IMR-90 (cell line): Measurements from ENCODE around the gene DGLUCY. TPM values are rescaled to one million over a fixed set of nuclear protein-coding genes. Genes with fewer than 3 reads are reported as not detected.

Experiments used
- ATAC-seq: fragments of 200-7000 bp; cut with Tn5 transposase; 2 replicates; pipeline ENCODE4 v1.9.1; 2020; ENCODE audit warnings: low read depth, mild to moderate bottlenecking, moderate library complexity
- BruUV-seq: library from RNA; stranded (reverse); fragments of 400-500 nt; replicated peaks from 2 replicates; lab custom pipeline; 2021; lab: Mats Ljungman, UMichigan
- CTCF ChIA-PET: fragments of 300-600 bp; formaldehyde crosslinking; extraction: SDS; loops from one replicate; lab custom pipeline; 2021; ENCODE audit warnings: antibody characterized with exemption; lab: Yijun Ruan, JAX
- POLR2A ChIA-PET: fragments of 300-600 bp; sonication (Branson Sonifier 250); formaldehyde crosslinking; loops from one replicate; lab custom pipeline; 2022; ENCODE audit warnings: antibody characterized with exemption; ENCODE audit not compliant: unreplicated experiment; lab: Charles Lee
- DNase-seq: peaks from one replicate; pipeline ENCODE4 v3.0.0; 2013
- H2AFZ ChIP-seq: replicated peaks from 2 replicates; pipeline ENCODE3; 2013; ENCODE audit warnings: low read length, mild to moderate bottlenecking; ENCODE audit not compliant: poor library complexity
- H2AK5ac ChIP-seq: 2 replicates; pipeline ENCODE4 v1.6.1; 2013; ENCODE audit warnings: low read depth, low read length, inconsistent platforms
- H2AK9ac ChIP-seq: replicated peaks from 2 replicates; pipeline ENCODE3; 2013; ENCODE audit warnings: mild to moderate bottlenecking, low read depth, low read length, moderate library complexity; ENCODE audit not compliant: poor library complexity
- H2BK120ac ChIP-seq: 2 replicates; pipeline ENCODE4 v1.6.1; 2013; ENCODE audit warnings: low read depth, low read length, inconsistent platforms
- H2BK15ac ChIP-seq: 3 replicates; pipeline ENCODE4 v1.6.1; 2013; ENCODE audit warnings: low read depth, low read length, inconsistent platforms
- H2BK20ac ChIP-seq: 2 replicates; pipeline ENCODE4 v1.6.1; 2013; ENCODE audit warnings: low read depth, mild to moderate bottlenecking, inconsistent platforms, low read length, moderate library complexity
- H2BK5ac ChIP-seq: 2 replicates; pipeline ENCODE4 v1.6.1; 2013; ENCODE audit warnings: mild to moderate bottlenecking, low read depth, low read length, inconsistent platforms; ENCODE audit not compliant: poor library complexity, severe bottlenecking
- H3K14ac ChIP-seq: replicated peaks from 2 replicates; pipeline ENCODE4 v1.6.1; 2013; ENCODE audit warnings: low read depth, low read length, inconsistent platforms
- H3K18ac ChIP-seq: 2 replicates; pipeline ENCODE4 v1.6.1; 2013; ENCODE audit warnings: low read depth, low read length, control low read depth
- H3K23ac ChIP-seq: 2 replicates; pipeline ENCODE4 v1.6.1; 2013; ENCODE audit warnings: low read depth, low read length, inconsistent platforms
- H3K27ac ChIP-seq: 2 replicates; pipeline ENCODE4 v1.5.1; 2013; ENCODE audit warnings: mild to moderate bottlenecking, control low read depth, low read length; ENCODE audit not compliant: insufficient read depth
- H3K27me3 ChIP-seq: 2 replicates; pipeline ENCODE4 v1.6.1; 2013; ENCODE audit warnings: low read length; ENCODE audit not compliant: control insufficient read depth, insufficient read depth
- H3K36me3 ChIP-seq: 2 replicates; pipeline ENCODE4 v1.6.1; 2013; ENCODE audit warnings: low read length, mixed read lengths; ENCODE audit not compliant: control insufficient read depth, insufficient read depth
- H3K4ac ChIP-seq: 2 replicates; pipeline ENCODE4 v1.6.1; 2013; ENCODE audit warnings: low read depth, low read length, inconsistent platforms
- H3K4me1 ChIP-seq: 2 replicates; pipeline ENCODE4 v1.6.1; 2013; ENCODE audit warnings: low read length, mixed read lengths; ENCODE audit not compliant: control insufficient read depth, insufficient read depth
- H3K4me2 ChIP-seq: 2 replicates; pipeline ENCODE4 v1.6.1; 2013; ENCODE audit warnings: low read depth, mild to moderate bottlenecking, control low read depth, low read length, moderate library complexity
- H3K4me3 ChIP-seq: 2 replicates; pipeline ENCODE4 v1.5.1; 2013; ENCODE audit warnings: low read depth, mild to moderate bottlenecking, control low read depth, low read length, moderate library complexity; ENCODE audit not compliant: insufficient read depth
- H3K56ac ChIP-seq: 2 replicates; pipeline ENCODE4 v1.6.1; 2013; ENCODE audit warnings: low read length, inconsistent platforms; ENCODE audit not compliant: insufficient read depth; ENCODE audit errors: extremely low read depth
- H3K79me1 ChIP-seq, 2 experiments: 2 replicates each; pipeline ENCODE4 v1.6.1; 2013; ENCODE audit warnings: low read length in 2 of 2, inconsistent platforms in 1 of 2, low read depth in 1 of 2
- H3K9ac ChIP-seq: 2 replicates; pipeline ENCODE4 v1.6.1; 2013; ENCODE audit warnings: low read depth, low read length, control low read depth
- H3K9me1 ChIP-seq: 2 replicates; pipeline ENCODE4 v1.6.1; 2013; ENCODE audit warnings: low read length, inconsistent platforms; ENCODE audit not compliant: insufficient read depth
- H3K9me3 ChIP-seq: 2 replicates; pipeline ENCODE4 v1.6.1; 2013; ENCODE audit warnings: low read length; ENCODE audit not compliant: control insufficient read depth, insufficient read depth
- H4K20me1 ChIP-seq: 2 replicates; pipeline ENCODE4 v1.6.1; 2013; ENCODE audit warnings: low read length, inconsistent platforms; ENCODE audit not compliant: insufficient read depth
- H4K5ac ChIP-seq: 2 replicates; pipeline ENCODE4 v1.6.1; 2013; ENCODE audit warnings: mild to moderate bottlenecking, low read depth, low read length, control low read depth
- H4K8ac ChIP-seq, 2 experiments: 2 replicates each; pipeline ENCODE4 v1.6.1; 2013; ENCODE audit warnings: low read depth in 2 of 2, low read length in 2 of 2, control low read depth in 1 of 2, inconsistent platforms in 1 of 2
- H4K91ac ChIP-seq: 2 replicates; pipeline ENCODE4 v1.6.1; 2013; ENCODE audit warnings: low read depth, low read length, inconsistent platforms; ENCODE audit not compliant: insufficient read depth
- POLR2A ChIP-seq: IDR thresholded peaks from 2 replicates; pipeline ENCODE4 v1.6.1; 2012; ENCODE audit warnings: mild to moderate bottlenecking, low read depth, low read length
- WGBS, 2 experiments: methylation state at CpG; one replicate each; pipeline versions ENCODE4 v1.1.5 to v1.1.7; 2013; ENCODE audit warnings: missing lambda C conversion rate in 2 of 2; ENCODE audit not compliant: insufficient read length in 1 of 2; ENCODE audit errors: extremely low coverage in 2 of 2; 5-methylcytosine and 5-hydroxymethylcytosine counted together
- dilution Hi-C: fragments of 300-500 bp; cut with HindIII; formaldehyde crosslinking; loops from one replicate; pipeline ENCODE4 v1.14.3; 2018; ENCODE audit warnings: low sequenced_read_pairs; ENCODE audit not compliant: unreplicated experiment
- in situ Hi-C: fragments of 300-500 bp; cut with MboI; formaldehyde crosslinking; loops from 3 replicates; pipeline ENCODE4 v1.14.3; 2019; ENCODE audit warnings: low sequenced_read_pairs, inconsistent platforms, mixed read lengths
- intact Hi-C: fragments of 100-400 bp; cut with micrococcal nuclease; formaldehyde crosslinking; loops from 2 replicates; pipeline ENCODE4 v1.10.0; 2022
- polyA plus RNA-seq, 3 experiments: library from polyadenylated mRNA; depleted of rRNA; stranded (reverse); fragments of >200 nt; gene quantifications; 2 replicates each; pipeline ENCODE4 v1.2.3, GENCODE V29; 2012; ENCODE audit warnings: low replicate concordance in 1 of 3
- total RNA-seq: library from RNA; depleted of rRNA; stranded (reverse); fragments of >200 nt; gene quantifications from 2 replicates; pipeline ENCODE4 v1.2.3, GENCODE V29; 2012

DGLUCY gene
- total and polyA plus RNA-seq, 2 of the 4 experiments (the other 2 are of a cell fraction): 8.5 to 13.3 TPM

DNA sequence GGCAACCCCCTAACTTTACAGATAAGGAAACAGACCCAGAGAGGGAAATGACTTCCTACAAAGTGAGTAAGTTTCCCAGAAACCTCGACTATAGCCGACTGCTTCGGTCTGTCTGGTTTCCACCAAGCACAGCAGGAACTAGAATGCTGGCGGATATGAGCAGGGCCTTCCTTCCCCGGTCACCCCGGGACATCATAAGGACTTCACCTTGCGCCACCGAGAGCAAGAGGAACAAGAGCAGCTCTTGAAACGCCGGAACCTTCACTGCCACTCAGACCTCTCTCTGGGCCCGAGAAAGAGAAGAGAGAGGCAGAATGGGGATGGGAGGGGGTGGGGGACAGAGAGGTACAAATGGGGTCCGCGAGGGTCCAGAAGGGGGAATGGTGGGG is 160.0 kb downstream of the DGLUCY start:
- in situ Hi-C loops: no loop called here
- no peak overlapping the region for H3K23ac ChIP-seq
- H4K91ac ChIP-seq: no peak overlapping the region
- H3K27me3 ChIP-seq: peaks cover 17% of the 10 kb centered on the region
- H3K18ac ChIP-seq: no peak overlapping the region
- H2BK20ac ChIP-seq: no peak overlapping the region
- TF ChIP-seq POLR2A: no peak
- no peaks in the 10 kb centered on the region for H3K36me3 ChIP-seq
- H3K4me1 ChIP-seq: no peaks in the 10 kb centered on the region
- no peak overlapping the region for H2AFZ ChIP-seq
- intact Hi-C loops: no loop called here
- no peak overlapping the region for H3K9ac ChIP-seq
- no TSS peak for BruUV-seq
- H3K4ac ChIP-seq: no peak overlapping the region
- no peak overlapping the region for H2BK5ac ChIP-seq
- H4K20me1 ChIP-seq: no peaks in the 10 kb centered on the region
- ATAC-seq: no peak
- ChIA-PET CTCF (no interaction called here), POLR2A (no interaction called here)
- H3K27ac ChIP-seq: no peak overlapping the region
- no peak overlapping the region for H3K4me3 ChIP-seq
- dilution Hi-C loops: no loop called here
- no peak overlapping the region for H3K4me2 ChIP-seq
- 88% methylated on average over 5 of the region's 13 CpGs; no CpG with 5 or more reads in 1 of the 2 experiments for WGBS, 2 experiments
- no peaks in the 10 kb centered on the region for H3K79me1 ChIP-seq
- no peak overlapping the region for H4K5ac ChIP-seq
- no peaks in the 10 kb centered on the region for H3K9me3 ChIP-seq
- H3K14ac ChIP-seq: no peak overlapping the region
- no peak overlapping the region for H2BK120ac ChIP-seq
- no peak for DNase-seq
- no peaks in the 10 kb centered on the region for H3K9me1 ChIP-seq
- no peak overlapping the region for H3K56ac ChIP-seq
- no peak overlapping the region for H4K8ac ChIP-seq
- H2BK15ac ChIP-seq: no peak overlapping the region
- no peak overlapping the region for H2AK9ac ChIP-seq
- H2AK5ac ChIP-seq: no peak overlapping the region
